DOHH2 (cell line): ENCODE results near the gene PTPRN2.
"Not testable (repeated sequence)": the region's sequence is repeated elsewhere in the genome, so short reads cannot be mapped to it uniquely, and the experiment has no call there.

Experiments
- CTCF ChIP-seq: fragments of 200-600 bp; sonication (generic); IDR thresholded peaks from one replicate; pipeline ENCODE4 v1.5.1; 2014; ENCODE audit warnings: antibody characterized with exemption, mild to moderate bottlenecking, low read depth, low read length; ENCODE audit not compliant: poor library complexity, severe bottlenecking
- EZH2phosphoT487 ChIP-seq: fragments of 200-600 bp; sonication (generic); IDR thresholded peaks from 2 replicates; pipeline ENCODE4 v1.6.1; 2017; ENCODE audit warnings: borderline replicate concordance, mild to moderate bottlenecking, antibody characterized with exemption, low read length, moderate library complexity, mixed read lengths

GRCh38 chr7:158524286-158524685 lies 63.3 kb downstream of the PTPRN2 start:
- TF ChIP-seq CTCF, EZH2phosphoT487: not testable (repeated sequence)
